DLD1 (cell line): ENCODE measurements around the gene ASIP.
"Not testable (repeated sequence)": the region's sequence is repeated elsewhere in the genome, so short reads cannot be mapped to it uniquely, and the experiment has no call there.

Experiments used
- in situ Hi-C: cut with HindIII; loops from 2 replicates; pipeline ENCODE4 v1.10.0; 2017; ENCODE audit warnings: low sequenced_read_pairs

The ASIP gene

DNA sequence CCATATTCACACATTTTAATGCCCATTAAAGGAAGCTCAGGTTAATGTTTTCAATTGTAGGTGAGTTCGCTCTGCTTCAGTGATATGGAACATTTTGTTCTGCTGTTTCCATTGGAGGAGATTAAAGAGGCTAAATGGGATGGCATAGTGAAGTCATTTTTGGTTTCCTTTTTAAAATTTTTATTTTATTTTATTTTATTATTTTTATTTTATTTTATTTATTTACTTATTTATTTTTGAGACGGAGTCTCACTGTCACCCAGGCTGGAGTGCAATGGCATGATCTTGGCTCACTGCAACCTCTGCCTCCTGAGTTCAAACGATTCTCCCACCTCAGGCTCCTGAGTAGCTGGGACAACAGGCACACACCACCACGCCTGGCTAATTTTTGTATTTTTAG, 792 bp downstream of the ASIP start:
- in situ Hi-C loops: not testable (repeated sequence)

GRCh38 chr20:34242879-34243278, 1.7 kb downstream of the ASIP start:
- in situ Hi-C loops: no loop called here

- in situ Hi-C loops: no loop called here
Observed at GRCh38 chr20:34243377-34243776, 2.2 kb downstream of the ASIP start.

DNA sequence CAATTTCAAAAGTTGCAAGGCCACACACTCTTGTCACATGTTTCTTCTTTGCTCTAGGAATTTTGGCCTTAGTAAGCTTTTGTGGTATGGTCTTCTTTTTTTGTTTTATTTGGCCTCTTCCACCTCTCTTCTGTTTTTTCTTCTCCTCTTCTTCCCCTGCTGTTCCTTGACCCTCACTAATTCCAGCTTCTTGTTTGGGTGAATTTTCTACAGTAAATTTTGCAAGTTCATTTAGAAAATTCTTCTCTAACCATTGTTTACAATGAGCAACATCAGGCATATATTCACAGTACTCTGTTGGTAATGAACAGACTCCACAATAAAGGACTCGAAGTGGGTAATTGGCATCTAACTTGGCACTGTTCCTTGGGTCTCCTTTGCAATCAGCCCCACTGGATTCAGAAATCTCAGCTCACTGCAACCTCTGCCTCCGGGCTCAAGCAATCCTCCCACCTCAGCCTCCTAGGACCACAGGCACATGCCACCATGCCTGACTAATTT, 5.0 kb downstream of the ASIP start:
- in situ Hi-C loops: no loop called here

- in situ Hi-C loops: no loop called here
Observed at GRCh38 chr20:34249291-34249690, 8.1 kb downstream of the ASIP start.

GRCh38 chr20:34250005-34250404, 8.8 kb downstream of the ASIP start:
- in situ Hi-C loops: no loop called here

DNA sequence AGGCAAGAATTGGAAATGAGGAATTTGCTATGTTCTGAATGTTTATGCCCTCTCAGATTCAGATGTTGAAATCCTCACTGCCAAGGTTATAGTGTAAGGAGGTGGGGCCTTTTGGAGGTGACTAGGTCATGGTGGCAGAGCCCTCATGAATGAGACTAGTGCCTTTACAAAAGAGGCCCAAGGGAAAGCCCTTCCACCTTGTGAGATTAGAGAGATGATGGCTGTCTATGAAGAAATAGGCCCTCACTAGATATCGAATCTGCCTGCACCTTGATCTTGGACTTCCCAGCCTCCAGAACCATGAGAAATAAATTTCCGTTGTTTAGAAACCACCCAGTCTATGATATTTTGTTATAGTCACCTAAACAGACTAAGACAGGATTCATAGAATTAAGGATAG, 10.4 kb downstream of the ASIP start:
- in situ Hi-C loops: no loop called here

DNA sequence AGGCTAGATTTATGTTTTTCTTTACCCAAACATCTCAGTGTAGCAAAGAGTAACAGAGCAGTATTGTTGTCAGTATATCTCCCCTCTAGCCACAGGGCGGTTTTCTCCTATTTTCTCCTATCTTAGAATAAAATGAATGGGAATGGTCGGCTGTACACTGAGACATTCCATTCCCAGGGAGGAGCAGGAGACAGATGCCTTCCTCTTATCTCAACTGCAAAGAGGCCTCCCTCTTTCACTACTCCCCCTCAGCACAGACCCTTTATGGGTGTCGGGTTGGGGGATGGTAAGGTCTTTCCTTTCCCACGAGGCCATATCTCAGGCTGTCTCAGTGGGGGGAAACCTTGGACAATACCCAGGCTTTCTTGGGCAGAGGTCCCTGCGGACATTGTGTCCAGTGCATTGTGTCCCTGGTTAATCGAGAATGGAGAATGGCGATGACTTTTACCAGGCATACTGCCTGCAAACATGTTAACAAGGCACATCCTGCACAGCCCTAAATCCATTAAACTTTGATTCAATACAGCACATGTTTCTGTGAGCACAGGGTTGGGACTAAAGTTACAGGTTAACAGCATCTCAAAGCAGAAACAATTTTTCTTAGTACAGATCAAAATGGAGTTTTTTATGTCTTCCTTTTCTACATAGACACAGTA, 11.3 kb downstream of the ASIP start:
- in situ Hi-C loops: not testable (repeated sequence)

DNA sequence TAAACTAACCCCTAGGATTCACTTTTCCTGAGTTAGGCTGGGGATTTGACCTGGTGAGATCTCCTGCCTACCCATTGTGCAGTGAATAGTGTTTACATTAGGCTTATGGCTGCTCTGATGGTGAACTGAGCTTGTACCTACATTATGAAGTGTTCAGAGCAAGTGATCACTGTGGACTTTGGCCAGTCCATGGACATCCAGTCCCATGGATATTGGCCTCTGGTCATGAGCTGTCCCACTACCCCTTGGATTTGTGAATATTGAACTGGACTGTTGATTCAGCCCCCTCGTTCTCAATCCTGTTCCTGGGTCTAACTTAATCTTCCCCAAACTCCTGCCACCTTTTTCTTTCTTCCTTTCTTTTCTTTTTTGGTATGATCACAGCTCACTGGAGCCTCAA, 13.8 kb downstream of the ASIP start:
- in situ Hi-C loops: no loop called here

DNA sequence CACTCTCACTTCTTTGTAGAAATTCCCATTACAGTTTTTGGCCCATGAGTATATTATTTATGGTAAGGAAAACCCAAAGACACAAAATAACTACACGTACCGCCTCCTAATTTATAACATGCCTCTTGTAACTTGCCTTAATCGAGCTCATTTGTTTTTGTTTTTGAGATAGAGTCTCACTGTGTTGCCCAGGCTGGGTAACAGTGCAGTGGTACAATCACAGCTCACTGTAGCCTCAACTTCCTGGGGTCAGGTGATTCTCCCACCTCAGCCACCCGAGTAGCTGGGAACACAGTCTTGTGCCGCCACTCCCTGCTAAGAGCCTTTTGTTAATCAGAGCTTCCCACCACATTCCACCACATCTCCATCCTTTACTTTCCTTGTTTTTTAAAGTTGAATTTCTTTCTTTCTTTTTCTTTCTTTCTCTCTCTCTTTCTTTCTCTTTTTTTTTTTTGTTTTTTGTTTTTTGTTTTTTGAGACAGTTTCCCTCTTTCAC, 15.5 kb downstream of the ASIP start:
- in situ Hi-C loops: no loop called here

DNA sequence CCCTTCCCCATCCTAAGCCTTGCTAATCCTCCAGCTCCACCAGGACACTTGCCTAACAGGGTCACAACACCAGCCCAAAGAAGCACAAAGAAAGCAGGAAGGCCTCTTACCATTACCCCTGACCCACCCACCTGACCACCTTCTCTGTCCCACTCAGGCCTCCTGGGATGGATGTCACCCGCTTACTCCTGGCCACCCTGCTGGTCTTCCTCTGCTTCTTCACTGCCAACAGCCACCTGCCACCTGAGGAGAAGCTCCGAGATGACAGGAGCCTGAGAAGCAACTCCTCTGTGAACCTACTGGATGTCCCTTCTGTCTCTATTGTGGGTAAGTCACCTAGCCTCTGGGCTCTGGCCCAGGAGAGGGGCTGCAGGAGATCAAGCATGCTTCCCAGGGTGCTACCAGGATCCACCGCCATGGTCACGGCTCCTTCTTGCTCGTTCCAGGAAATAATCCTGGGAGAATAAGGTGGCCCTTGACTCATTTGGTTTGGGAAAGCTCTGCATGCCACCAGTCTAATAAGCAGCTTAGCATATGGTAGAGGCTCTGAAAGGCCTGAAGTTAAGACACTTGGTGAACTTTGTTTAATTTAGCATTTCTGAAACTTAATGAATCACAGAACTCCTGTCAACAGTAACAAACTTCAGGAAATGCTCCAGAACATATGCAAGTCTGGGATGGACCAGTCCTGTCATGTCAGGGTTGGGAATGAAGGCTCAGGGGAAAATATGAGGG, 19.2 kb downstream of the ASIP start:
- in situ Hi-C loops: no loop called here

DNA sequence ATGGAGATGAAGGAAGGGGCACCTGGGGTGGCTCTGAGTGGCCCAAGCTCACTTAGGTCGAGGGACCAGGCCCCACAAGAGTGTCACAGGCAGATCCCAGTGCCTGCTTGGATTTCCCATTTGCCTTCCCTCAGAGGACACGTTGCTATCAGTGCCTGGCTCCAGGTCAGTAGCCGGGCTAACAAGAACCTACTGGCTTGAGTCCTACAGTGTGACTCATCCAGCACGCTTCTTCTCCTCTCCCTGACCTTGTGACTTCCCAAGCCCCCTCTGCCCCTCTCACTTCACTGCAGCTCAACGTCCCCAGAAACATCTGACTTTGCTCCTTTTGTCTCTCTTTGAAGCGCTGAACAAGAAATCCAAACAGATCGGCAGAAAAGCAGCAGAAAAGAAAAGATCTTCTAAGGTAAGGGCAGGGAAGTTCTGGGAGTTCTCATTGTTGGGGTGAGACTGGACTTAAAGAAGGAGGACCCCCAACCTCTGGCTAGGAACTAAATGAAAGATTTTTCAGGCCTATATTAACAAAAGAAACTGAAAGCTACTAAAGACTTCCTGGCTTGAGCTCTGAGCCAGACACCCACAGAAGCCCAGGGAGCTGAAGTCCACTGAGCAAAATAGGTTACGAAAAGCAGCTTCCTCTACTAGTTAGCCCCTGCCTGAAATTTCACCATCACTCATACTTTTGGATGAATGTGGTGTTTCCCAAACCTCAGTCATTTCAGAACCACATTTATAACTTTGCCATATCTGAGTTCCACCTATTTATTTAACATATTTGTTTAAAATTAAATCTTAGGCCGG, 21.5 kb downstream of the ASIP start:
- in situ Hi-C loops: no loop called here

GRCh38 chr20:34263468-34263867, 22.2 kb downstream of the ASIP start:
- in situ Hi-C loops: not testable (repeated sequence)

GRCh38 chr20:34264141-34264540, 22.9 kb downstream of the ASIP start:
- in situ Hi-C loops: no loop called here

- in situ Hi-C loops: no loop called here
Observed at GRCh38 chr20:34268145-34268544, 26.9 kb downstream of the ASIP start.

- in situ Hi-C loops: no loop called here
Observed at GRCh38 chr20:34268851-34269636, 27.8 kb downstream of the ASIP start.

DNA sequence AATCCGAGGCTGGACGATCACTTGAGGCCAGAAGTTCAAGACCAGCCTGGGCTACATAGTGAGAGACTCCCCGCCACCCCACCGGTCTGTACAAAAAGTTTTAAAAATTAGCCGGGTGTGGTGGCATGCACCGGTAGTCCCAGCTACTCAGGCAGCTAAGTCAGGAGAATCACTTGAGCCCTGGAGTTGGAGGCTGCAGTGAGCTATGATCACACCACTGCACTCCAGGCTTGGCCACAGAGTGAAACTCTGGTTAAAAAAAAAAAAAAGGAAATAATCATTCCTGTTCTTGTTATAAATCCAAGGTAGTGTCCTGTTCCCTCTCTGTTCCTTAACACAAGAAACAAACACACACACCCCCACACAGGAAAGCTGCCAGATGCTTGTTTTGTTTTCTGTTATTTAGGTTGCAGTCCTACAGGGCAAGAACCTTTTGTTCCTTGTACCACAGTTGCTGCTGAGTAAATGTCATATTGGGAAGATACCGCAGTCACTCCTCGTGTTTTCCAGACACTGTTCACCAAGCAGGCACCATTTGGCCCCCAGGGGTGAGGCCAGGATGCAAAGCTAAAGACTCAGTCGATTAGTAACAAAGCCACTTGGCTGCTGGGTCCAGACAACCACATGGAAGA, 28.9 kb downstream of the ASIP start:
- in situ Hi-C loops: no loop called here

DNA sequence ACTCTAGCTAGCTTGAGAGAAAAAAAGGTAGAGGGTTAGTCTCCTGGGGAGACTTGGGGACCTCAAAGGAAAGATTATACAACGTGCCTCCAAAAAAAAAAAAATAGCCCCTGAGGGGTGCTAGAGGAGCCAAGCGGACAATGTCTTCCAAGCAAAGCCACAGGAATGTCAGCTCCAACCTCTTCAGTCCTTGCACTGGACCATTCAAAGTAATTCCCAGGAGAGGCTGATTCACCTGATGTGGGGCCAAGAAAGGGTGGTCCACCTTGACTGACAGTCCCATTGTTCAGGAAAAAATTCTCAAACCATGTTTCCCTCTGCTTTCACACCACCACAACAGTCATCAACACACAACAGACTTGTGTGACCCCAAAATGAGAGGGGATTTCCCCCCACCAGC, 30.7 kb downstream of the ASIP start:
- in situ Hi-C loops: no loop called here

DNA sequence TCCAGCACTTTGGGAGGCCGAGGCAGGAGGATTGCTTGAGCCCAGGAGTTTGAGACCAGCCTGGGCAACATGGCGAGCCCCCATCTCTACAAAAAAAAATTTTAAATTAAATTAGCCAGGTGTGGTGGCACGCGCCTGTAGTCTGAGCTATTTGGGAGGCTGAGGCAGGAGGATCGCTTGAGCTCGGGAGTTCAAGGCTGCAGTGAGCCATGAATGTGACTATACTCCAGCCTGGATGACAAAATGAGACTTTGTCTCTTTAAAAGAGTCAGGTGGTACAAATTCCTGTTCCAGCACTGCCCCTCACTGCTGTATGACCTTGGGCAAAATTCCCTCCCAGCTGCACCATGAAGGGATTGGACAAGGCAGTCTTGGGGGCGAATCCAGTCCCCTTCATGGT, 33.5 kb downstream of the ASIP start:
- in situ Hi-C loops: no loop called here

- in situ Hi-C loops: no loop called here
Observed at GRCh38 chr20:34281177-34281576, 40.0 kb downstream of the ASIP start.
